Gastroesophageal sphincter (tissue), 3 donors: ENCODE data around the gene PACSIN3.

ENCODE experiments used
- CTCF ChIP-seq, 4 experiments: fragments of 200-600 bp in 2 of 4; fragments of 450-650 bp in 2 of 4; sonication (generic) in 1 of 4; IDR thresholded peaks; one replicate each; pipeline ENCODE4 v1.5.1; 2017 to 2019; ENCODE audit warnings: antibody characterized with exemption in 4 of 4, mild to moderate bottlenecking in 2 of 4, moderate library complexity in 2 of 4
- EP300 ChIP-seq: sonication (generic); formaldehyde crosslinking; IDR thresholded peaks from one replicate; pipeline ENCODE4 v1.6.1; 2017; ENCODE audit warnings: antibody characterized with exemption, mild to moderate bottlenecking
- POLR2A ChIP-seq, 2 donors: fragments of 450-650 bp; IDR thresholded peaks; one replicate each; pipeline ENCODE4 v1.6.1; 2017; ENCODE audit warnings: antibody characterized with exemption in 2 of 2, mild to moderate bottlenecking in 2 of 2, moderate library complexity in 1 of 2
- POLR2AphosphoS5 ChIP-seq: sonication (generic); formaldehyde crosslinking; IDR thresholded peaks from one replicate; pipeline ENCODE4 v1.6.1; 2017; ENCODE audit warnings: antibody characterized with exemption

- TF ChIP-seq CTCF (IDR thresholded peaks at IDR 0.05) (no peak), POLR2A (IDR thresholded peaks at IDR 0.05) (no peak), POLR2AphosphoS5 (peak; percentile 80), EP300 (no peak)
Observed at GRCh38 chr11:47189100-47189834, 3.0 kb upstream of the PACSIN3 start.
